Spleen (tissue), 11 donors: ENCODE data around the gene ETV1. TPM values are rescaled to one million over a fixed set of nuclear protein-coding genes. Genes with fewer than 3 reads are reported as not detected.
A peak's percentile ranks its signal among the peaks of the same experiment; 100 is the strongest.

Experiments used
- DNase-seq: peaks from one replicate; pipeline ENCODE4 v3.0.0-alpha.2; 2020
- H3K27ac ChIP-seq, 8 donors: fragments of 200-600 bp; sonication (generic) in 7 of 8; 1 replicate in 4 of 8; 2 replicates in 4 of 8; pipeline versions ENCODE4 v1.5.0 to v1.8.0; 2016 to 2021; ENCODE audit warnings: inconsistent platforms in 4 of 8, mild to moderate bottlenecking in 4 of 8, moderate library complexity in 1 of 8
- H3K27me3 ChIP-seq, 7 donors: fragments of 200-600 bp; sonication (generic) in 6 of 7; replicated peaks in 1 of 7; 1 replicate in 4 of 7; 2 replicates in 3 of 7; pipeline versions ENCODE4 v1.5.0 to v1.8.0; 2016 to 2021; ENCODE audit warnings: inconsistent platforms in 3 of 7, mild to moderate bottlenecking in 1 of 7
- H3K36me3 ChIP-seq, 6 donors: fragments of 200-600 bp; sonication (generic) in 5 of 6; 1 replicate in 4 of 6; 2 replicates in 2 of 6; pipeline versions ENCODE4 v1.5.0 to v1.8.0; 2016 to 2021; ENCODE audit warnings: inconsistent platforms in 2 of 6
- H3K4me1 ChIP-seq, 6 donors: fragments of 200-600 bp; sonication (generic) in 5 of 6; 1 replicate in 3 of 6; 2 replicates in 3 of 6; pipeline versions ENCODE4 v1.5.0 to v1.8.0; 2016 to 2021; ENCODE audit warnings: inconsistent platforms in 3 of 6
- H3K4me3 ChIP-seq, 8 donors: fragments of 200-600 bp; sonication (generic) in 7 of 8; 1 replicate in 4 of 8; 2 replicates in 4 of 8; pipeline versions ENCODE4 v1.5.0 to v1.8.0; 2016 to 2021; ENCODE audit warnings: inconsistent platforms in 4 of 8, mild to moderate bottlenecking in 4 of 8, moderate library complexity in 2 of 8
- H3K9me3 ChIP-seq, 8 donors: fragments of 200-600 bp; sonication (generic) in 7 of 8; 1 replicate in 4 of 8; 2 replicates in 4 of 8; pipeline versions ENCODE4 v1.5.0 to v1.8.0; 2016 to 2021; ENCODE audit warnings: inconsistent platforms in 4 of 8
- POLR2A ChIP-seq, 3 donors: fragments of 450-650 bp; IDR thresholded peaks; one replicate each; pipeline ENCODE4 v1.5.1; 2017; ENCODE audit warnings: antibody characterized with exemption in 3 of 3, mild to moderate bottlenecking in 1 of 3
- POLR2AphosphoS5 ChIP-seq, 3 donors: sonication (generic); formaldehyde crosslinking; IDR thresholded peaks; one replicate each; pipeline ENCODE4 v1.5.1; 2017; ENCODE audit warnings: antibody characterized with exemption in 3 of 3
- WGBS, 5 donors: extraction: QIAGEN DNeasy Blood & Tissue Kit in 3 of 5; methylation state at CpG; one replicate each; pipeline versions ENCODE4 v1.1.5 to v1.1.7; 2013 to 2018; 5-methylcytosine and 5-hydroxymethylcytosine counted together
- intact Hi-C: fragments of 100-400 bp; cut with DNase I; formaldehyde crosslinking; loops from one replicate; pipeline ENCODE4 v1.15.0; 2023; ENCODE audit warnings: low total_unique reads
- polyA plus RNA-seq, 3 donors: library from polyadenylated mRNA; stranded (reverse); fragments of 200-250 nt; gene quantifications; one replicate each; pipeline ENCODE4 v1.2.1, GENCODE V29; 2013
- total RNA-seq, 7 donors: library from RNA; depleted of rRNA in 3 of 7; stranded (reverse); fragments of >200 nt in 3 of 7; fragmentation: NEBNext Ultra II Directional in 4 of 7; extraction: Animal tissue kit (Norgen Biotek cat#: 25700) in 4 of 7; gene quantifications; one replicate each; pipeline versions ENCODE4 v1.1.0 to v1.2.1, GENCODE V29; 2016 to 2021
- TF ChIP-seq, protein P1 (sequence below), 11 experiments: fragments of 200-600 bp in 7 of 11; fragments of 450-650 bp in 4 of 11; sonication (generic) in 4 of 11; IDR thresholded peaks in 8 of 11; conservative IDR thresholded peaks in 3 of 11; 1 replicate in 7 of 11; 2 replicates in 4 of 11; pipeline versions ENCODE4 v1.4.0 to v1.8.0; 2016 to 2021; ENCODE audit warnings: antibody characterized with exemption in 11 of 11, inconsistent platforms in 4 of 11, mild to moderate bottlenecking in 1 of 11
- donor health status: healthy with polysubstance abuse.
- donor health status: DM: no; HTN: no; CAD: no; lungs with moderate emphysema.
- donor health status: DM: no; HTN: no; CAD: no.
- donor health status: Bipolar disorder and iron deficiency.
- donor health status: healthy.
- donor health status: DM: no; HTN: no; CAD: no.
- donor health status: DM: yes; HTN: yes; CAD: no.

ETV1 gene
- total and polyA plus RNA-seq, 10 donors: 1.5 to 20.0 (median 7.2) TPM

DNA sequence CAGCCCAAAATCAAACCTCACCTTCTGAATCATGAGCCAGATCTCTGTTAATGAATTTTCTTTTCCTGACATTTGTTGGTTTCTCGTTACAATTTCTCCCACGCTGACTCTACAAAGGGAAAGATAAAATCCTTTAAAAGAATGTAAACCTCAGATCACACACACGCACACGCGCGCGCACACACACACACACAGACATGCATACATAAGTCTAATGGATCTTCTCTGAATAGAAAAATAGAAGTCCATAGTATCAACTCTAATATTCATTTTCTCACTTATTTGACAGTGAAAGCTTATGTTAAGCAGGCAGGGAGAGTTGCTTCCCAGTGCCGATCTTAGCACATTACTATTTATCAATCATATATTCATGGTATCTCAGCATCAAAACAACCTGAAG is 1.4 kb downstream of the ETV1 start:
- peaks cover 0 to 46% (median 11%) of the 10 kb centered on the region in 7 donors for H3K27me3 ChIP-seq
- H3K27ac ChIP-seq: peak overlapping the region in 2 of 8 donors; percentile 9 to 84
- H3K9me3 ChIP-seq: no peaks in the 10 kb centered on the region
- TF ChIP-seq POLR2A (IDR thresholded peaks at IDR 0.05): no peak
- TF ChIP-seq, protein P1, sequence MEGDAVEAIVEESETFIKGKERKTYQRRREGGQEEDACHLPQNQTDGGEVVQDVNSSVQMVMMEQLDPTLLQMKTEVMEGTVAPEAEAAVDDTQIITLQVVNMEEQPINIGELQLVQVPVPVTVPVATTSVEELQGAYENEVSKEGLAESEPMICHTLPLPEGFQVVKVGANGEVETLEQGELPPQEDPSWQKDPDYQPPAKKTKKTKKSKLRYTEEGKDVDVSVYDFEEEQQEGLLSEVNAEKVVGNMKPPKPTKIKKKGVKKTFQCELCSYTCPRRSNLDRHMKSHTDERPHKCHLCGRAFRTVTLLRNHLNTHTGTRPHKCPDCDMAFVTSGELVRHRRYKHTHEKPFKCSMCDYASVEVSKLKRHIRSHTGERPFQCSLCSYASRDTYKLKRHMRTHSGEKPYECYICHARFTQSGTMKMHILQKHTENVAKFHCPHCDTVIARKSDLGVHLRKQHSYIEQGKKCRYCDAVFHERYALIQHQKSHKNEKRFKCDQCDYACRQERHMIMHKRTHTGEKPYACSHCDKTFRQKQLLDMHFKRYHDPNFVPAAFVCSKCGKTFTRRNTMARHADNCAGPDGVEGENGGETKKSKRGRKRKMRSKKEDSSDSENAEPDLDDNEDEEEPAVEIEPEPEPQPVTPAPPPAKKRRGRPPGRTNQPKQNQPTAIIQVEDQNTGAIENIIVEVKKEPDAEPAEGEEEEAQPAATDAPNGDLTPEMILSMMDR (IDR thresholded peaks at IDR 0.05 in 8 of 11, conservative IDR thresholded peaks at IDR 0.05 in 3 of 11): no peak
- no peak for TF ChIP-seq POLR2AphosphoS5 (IDR thresholded peaks at IDR 0.05)
- intact Hi-C loops: no loop called here
- peaks cover 3 to 38% (median 23%) of the 10 kb centered on the region in 6 donors for H3K4me1 ChIP-seq
- DNase-seq: no peak
- 49 to 67% (median 51%) methylated on average over 8 of the region's 8 CpGs for WGBS, 5 donors
- H3K4me3 ChIP-seq: peak overlapping the region in 6 of 8 donors; percentile 7 to 83 (median 36)
- no peaks in the 10 kb centered on the region for H3K36me3 ChIP-seq

DNA sequence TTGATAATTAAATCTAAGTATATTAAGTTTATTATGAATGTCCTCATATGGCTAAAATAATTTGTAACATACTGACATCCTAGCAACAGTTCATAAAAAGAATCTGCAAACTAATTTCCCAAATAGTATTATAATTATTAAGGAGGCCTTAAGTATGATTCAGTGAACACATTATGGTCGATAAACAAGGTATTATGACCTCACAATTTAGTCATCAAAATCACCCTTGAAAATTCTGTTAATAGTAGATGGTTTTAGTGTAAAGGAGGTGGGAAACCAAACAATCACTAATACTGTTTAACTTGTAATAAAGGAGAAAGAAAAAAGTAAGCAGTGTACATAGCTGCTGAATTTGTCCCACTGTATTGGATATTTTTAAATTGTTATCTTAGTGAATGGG is 2.1 kb downstream of the ETV1 start:
- peak overlapping the region in 4 of 8 donors; percentile 7 to 83 (median 59) for H3K4me3 ChIP-seq
- H3K27me3 ChIP-seq: peaks cover 0 to 46% (median 11%) of the 10 kb centered on the region in 7 donors
- DNase-seq: no peak
- TF ChIP-seq POLR2AphosphoS5 (IDR thresholded peaks at IDR 0.05) (no peak), POLR2A (IDR thresholded peaks at IDR 0.05) (no peak)
- TF ChIP-seq, protein P1 (IDR thresholded peaks at IDR 0.05 in 8 of 11, conservative IDR thresholded peaks at IDR 0.05 in 3 of 11): no peak
- peak overlapping the region in 1 of 8 donors; percentile 84 for H3K27ac ChIP-seq
- peaks cover 3 to 38% (median 23%) of the 10 kb centered on the region in 6 donors for H3K4me1 ChIP-seq
- no peaks in the 10 kb centered on the region for H3K36me3 ChIP-seq
- H3K9me3 ChIP-seq: no peaks in the 10 kb centered on the region
- 69 to 87% (median 77%) methylated on average over 1 of the region's 1 CpG for WGBS, 5 donors
- intact Hi-C loops: no loop called here

DNA sequence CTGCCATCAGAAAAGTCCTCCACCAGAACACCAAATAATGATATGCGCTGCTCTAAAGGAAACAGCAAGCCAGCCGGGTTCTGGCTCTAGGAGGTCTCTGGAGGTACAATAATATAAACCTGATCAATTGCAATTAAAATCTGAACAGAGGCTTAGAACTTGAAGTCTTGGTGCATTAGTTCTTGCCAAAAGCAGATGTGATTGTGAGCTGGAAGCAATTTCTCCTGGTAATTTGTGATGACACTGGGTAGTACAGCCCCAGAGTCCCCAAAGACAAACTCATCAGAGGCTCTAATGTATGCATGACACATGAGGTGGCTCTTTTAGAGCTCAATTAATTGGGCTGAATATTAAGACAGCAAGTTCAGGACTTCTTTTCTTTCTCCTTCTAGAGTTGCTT is 3.3 kb downstream of the ETV1 start:
- Histone ChIP-seq H3K27me3 (peaks cover 0 to 38% (median 11%) of the 10 kb centered on the region in 7 donors), H3K36me3 (no peaks in the 10 kb centered on the region), H3K4me3 (peak overlapping the region in 2 of 8 donors; percentile 37 to 58), H3K4me1 (peaks cover 0 to 28% (median 16%) of the 10 kb centered on the region in 6 donors), H3K9me3 (no peaks in the 10 kb centered on the region), H3K27ac (peak overlapping the region in 1 of 8 donors; percentile 84)
- TF ChIP-seq POLR2AphosphoS5 (IDR thresholded peaks at IDR 0.05) (no peak), POLR2A (IDR thresholded peaks at IDR 0.05) (no peak)
- TF ChIP-seq, protein P1 (IDR thresholded peaks at IDR 0.05 in 8 of 11, conservative IDR thresholded peaks at IDR 0.05 in 3 of 11): no peak
- DNase-seq: no peak
- intact Hi-C loops: no loop called here
- WGBS, 5 donors: 84 to 98% (median 90%) methylated on average over 2 of the region's 2 CpGs

DNA sequence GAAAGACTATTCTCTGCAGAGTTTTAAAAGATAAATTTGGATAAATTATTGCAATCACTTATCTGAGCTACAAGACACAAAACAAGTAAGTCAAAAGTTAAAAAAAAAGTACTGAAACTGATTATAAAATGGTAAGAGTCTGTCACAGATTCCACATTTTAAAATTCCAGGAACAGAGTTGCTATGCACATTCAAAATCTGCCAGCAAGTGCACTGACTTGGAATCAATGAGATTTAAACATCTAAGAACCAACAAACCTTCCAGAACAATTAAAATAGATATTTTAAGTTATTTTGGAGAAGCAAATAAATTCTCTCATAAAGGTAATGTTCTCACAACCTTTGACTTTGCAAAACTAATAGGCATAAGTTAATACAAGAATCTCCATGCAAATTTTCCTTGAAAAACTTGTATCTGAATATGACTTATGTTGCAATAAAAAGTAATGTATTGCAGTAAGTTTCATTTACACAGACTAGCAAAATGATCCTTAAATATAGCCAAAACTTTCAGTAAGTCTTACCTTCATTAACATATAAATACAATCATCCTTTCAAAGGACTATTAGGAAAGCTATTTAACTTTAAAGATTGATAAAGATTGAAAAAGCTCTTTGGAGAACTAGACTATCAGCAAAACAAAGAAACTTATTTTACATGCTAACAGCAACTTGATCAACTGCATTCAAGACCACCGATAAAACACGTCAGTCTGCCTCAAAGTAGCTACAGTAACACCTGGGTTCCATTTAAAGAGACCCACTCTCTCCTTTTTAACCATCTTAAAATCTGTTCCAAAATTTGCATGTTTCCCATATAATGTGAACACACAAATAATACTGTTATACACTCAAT is 4.4 kb downstream of the ETV1 start:
- Histone ChIP-seq H3K27ac (no peak overlapping the region), H3K4me1 (peaks cover 0 to 17% (median 9%) of the 10 kb centered on the region in 6 donors), H3K4me3 (peak overlapping the region in 1 of 8 donors; percentile 37), H3K9me3 (no peaks in the 10 kb centered on the region), H3K36me3 (no peaks in the 10 kb centered on the region), H3K27me3 (peaks cover 0 to 28% (median 11%) of the 10 kb centered on the region in 7 donors)
- intact Hi-C loops: no loop called here
- no peak for TF ChIP-seq POLR2AphosphoS5 (IDR thresholded peaks at IDR 0.05)
- TF ChIP-seq POLR2A (IDR thresholded peaks at IDR 0.05): no peak
- TF ChIP-seq, protein P1 (IDR thresholded peaks at IDR 0.05 in 8 of 11, conservative IDR thresholded peaks at IDR 0.05 in 3 of 11): no peak
- WGBS, 5 donors: 79 to 91% (median 86%) methylated on average over 2 of the region's 2 CpGs
- DNase-seq: no peak
